ENCODE results near the gene DDX23. TPM values are rescaled to one million over a fixed set of nuclear protein-coding genes. Genes with fewer than 3 reads are reported as not detected.

DDX23 gene
- total RNA-seq, 2 experiments from 2014 or later: 69.4 to 76.5 TPM

- H3K4me1 ChIP-seq (ENCODE audit: insufficient read depth, low read length): no peaks in the 10 kb centered on the region
- no peak for TF ChIP-seq CTCF (IDR thresholded peaks at IDR 0.05)
- CTCF ChIA-PET: no interaction called here
- no peak overlapping the region for H3K27ac Mint-ChIP-seq
- H3K27me3 ChIP-seq (ENCODE audit: control insufficient read depth in 1 of 2, insufficient read depth in 2 of 2, low read length in 2 of 2): no peaks in the 10 kb centered on the region
- no peaks in the 10 kb centered on the region for H3K9me3 ChIP-seq (ENCODE audit: control insufficient read depth in 1 of 2, insufficient read depth in 1 of 2, low read length in 2 of 2)
- no peak for DNase-seq
- H3K36me3 ChIP-seq (ENCODE audit: insufficient read depth, low read length): peaks cover 77% of the 10 kb centered on the region
- H3K27ac ChIP-seq (ENCODE audit: low read depth in 1 of 2, low read length in 2 of 2): no peak overlapping the region
- POLR2A ChIA-PET: no interaction called here
- H3K36me3 Mint-ChIP-seq (ENCODE audit: low read depth): peaks cover 79% of the 10 kb centered on the region
- H3K4me3 ChIP-seq (ENCODE audit: low read length): no peak overlapping the region
- H3K4me1 Mint-ChIP-seq (ENCODE audit: low read depth): no peaks in the 10 kb centered on the region
- no peaks in the 10 kb centered on the region for H3K27me3 Mint-ChIP-seq
- ATAC-seq (ENCODE audit: poor library complexity): no peak
- H3K4me3 Mint-ChIP-seq: no peak overlapping the region
- intact Hi-C loops (cut with DNase I, micrococcal nuclease): no loop called here
- no peaks in the 10 kb centered on the region for H3K9me3 Mint-ChIP-seq
These were observed 13.9 kb downstream of the DDX23 start for GRCh38 chr12:48838048-48838447.

DNA sequence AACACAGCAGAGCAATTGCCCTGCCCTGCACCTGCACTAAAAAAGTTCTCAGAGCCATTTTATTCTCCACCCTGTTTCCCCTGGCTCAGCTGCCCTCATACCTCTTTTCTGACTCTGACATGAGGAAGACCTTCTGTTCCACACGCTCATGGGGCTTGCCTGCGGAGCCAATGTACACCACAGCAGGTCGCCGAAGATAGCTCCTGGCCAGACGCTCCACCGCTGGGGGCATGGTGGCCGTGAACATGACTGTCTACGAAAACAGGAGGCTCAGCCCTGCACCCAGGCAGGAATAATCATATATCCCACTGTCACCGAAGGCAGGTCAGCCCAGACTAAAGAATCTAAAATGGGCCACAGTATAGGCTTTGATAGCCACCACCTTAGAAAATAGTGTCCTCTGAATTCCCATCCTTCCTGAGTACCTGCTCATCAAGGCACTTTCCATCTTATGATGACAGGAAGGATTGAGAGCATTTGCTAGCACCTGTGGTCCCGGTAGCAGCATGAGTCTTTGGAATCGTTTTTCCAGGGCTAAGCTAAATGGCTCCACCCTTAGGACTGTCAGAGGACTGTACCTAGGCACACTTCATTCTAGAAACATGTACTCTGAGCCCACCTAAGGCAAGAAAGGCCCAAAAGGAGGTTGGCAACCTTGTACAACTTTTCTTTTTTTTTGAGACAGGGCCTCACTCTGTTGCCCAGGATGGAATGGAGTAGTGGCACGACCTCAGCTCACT, 19.5 kb downstream of the DDX23 start:
- no peaks in the 10 kb centered on the region for H3K4me1 Mint-ChIP-seq (ENCODE audit: low read depth)
- no peaks in the 10 kb centered on the region for H3K4me1 ChIP-seq (ENCODE audit: insufficient read depth, low read length)
- H3K4me3 ChIP-seq (ENCODE audit: low read length): no peak overlapping the region
- H3K4me3 Mint-ChIP-seq: no peak overlapping the region
- DNase-seq (no peak), ATAC-seq (ENCODE audit: poor library complexity) (no peak)
- intact Hi-C loops (cut with DNase I, micrococcal nuclease): no loop called here
- H3K27me3 Mint-ChIP-seq: no peaks in the 10 kb centered on the region
- no peak for TF ChIP-seq CTCF (IDR thresholded peaks at IDR 0.05)
- ChIA-PET POLR2A (no interaction called here), CTCF (interaction anchor here (1.2 kb wide), 1 partner anchor 18 kb away, joined by 3 read pairs; no protein-coding TSS in a partner anchor)
- H3K36me3 Mint-ChIP-seq (ENCODE audit: low read depth): peaks cover 86% of the 10 kb centered on the region
- H3K9me3 ChIP-seq (ENCODE audit: control insufficient read depth in 1 of 2, insufficient read depth in 1 of 2, low read length in 2 of 2): no peaks in the 10 kb centered on the region
- no peak overlapping the region for H3K27ac Mint-ChIP-seq
- H3K27me3 ChIP-seq (ENCODE audit: control insufficient read depth in 1 of 2, insufficient read depth in 2 of 2, low read length in 2 of 2): no peaks in the 10 kb centered on the region
- H3K27ac ChIP-seq (ENCODE audit: low read depth in 1 of 2, low read length in 2 of 2): no peak overlapping the region
- no peaks in the 10 kb centered on the region for H3K9me3 Mint-ChIP-seq
- H3K36me3 ChIP-seq (ENCODE audit: insufficient read depth, low read length): peaks cover 88% of the 10 kb centered on the region

- no peak for TF ChIP-seq CTCF (IDR thresholded peaks at IDR 0.05)
- CTCF ChIA-PET: no interaction called here
- DNase-seq: no peak
- intact Hi-C loops (cut with DNase I, micrococcal nuclease): no loop called here
- no peak overlapping the region for H3K4me3 Mint-ChIP-seq
- H3K4me1 Mint-ChIP-seq (ENCODE audit: low read depth): no peaks in the 10 kb centered on the region
- no peak for ATAC-seq (ENCODE audit: poor library complexity)
- no peaks in the 10 kb centered on the region for H3K27me3 Mint-ChIP-seq
- H3K9me3 ChIP-seq (ENCODE audit: control insufficient read depth in 1 of 2, insufficient read depth in 1 of 2, low read length in 2 of 2): no peaks in the 10 kb centered on the region
- H3K36me3 Mint-ChIP-seq (ENCODE audit: low read depth): peaks cover 74% of the 10 kb centered on the region
- no peak overlapping the region for H3K27ac Mint-ChIP-seq
- no peaks in the 10 kb centered on the region for H3K27me3 ChIP-seq (ENCODE audit: control insufficient read depth in 1 of 2, insufficient read depth in 2 of 2, low read length in 2 of 2)
- no peak overlapping the region for H3K27ac ChIP-seq (ENCODE audit: low read depth in 1 of 2, low read length in 2 of 2)
- H3K4me3 ChIP-seq (ENCODE audit: low read length): no peak overlapping the region
- H3K4me1 ChIP-seq (ENCODE audit: insufficient read depth, low read length): no peaks in the 10 kb centered on the region
- peaks cover 76% of the 10 kb centered on the region for H3K36me3 ChIP-seq (ENCODE audit: insufficient read depth, low read length)
- POLR2A ChIA-PET: no interaction called here
- H3K9me3 Mint-ChIP-seq: no peaks in the 10 kb centered on the region
These were observed 20.7 kb downstream of the DDX23 start for GRCh38 chr12:48831257-48831656.
